ENCODE results near the gene TOR1B. TPM values are rescaled to one million over a fixed set of nuclear protein-coding genes. Genes with fewer than 3 reads are reported as not detected.

Gene TOR1B
- 41.1 TPM for total RNA-seq

DNA sequence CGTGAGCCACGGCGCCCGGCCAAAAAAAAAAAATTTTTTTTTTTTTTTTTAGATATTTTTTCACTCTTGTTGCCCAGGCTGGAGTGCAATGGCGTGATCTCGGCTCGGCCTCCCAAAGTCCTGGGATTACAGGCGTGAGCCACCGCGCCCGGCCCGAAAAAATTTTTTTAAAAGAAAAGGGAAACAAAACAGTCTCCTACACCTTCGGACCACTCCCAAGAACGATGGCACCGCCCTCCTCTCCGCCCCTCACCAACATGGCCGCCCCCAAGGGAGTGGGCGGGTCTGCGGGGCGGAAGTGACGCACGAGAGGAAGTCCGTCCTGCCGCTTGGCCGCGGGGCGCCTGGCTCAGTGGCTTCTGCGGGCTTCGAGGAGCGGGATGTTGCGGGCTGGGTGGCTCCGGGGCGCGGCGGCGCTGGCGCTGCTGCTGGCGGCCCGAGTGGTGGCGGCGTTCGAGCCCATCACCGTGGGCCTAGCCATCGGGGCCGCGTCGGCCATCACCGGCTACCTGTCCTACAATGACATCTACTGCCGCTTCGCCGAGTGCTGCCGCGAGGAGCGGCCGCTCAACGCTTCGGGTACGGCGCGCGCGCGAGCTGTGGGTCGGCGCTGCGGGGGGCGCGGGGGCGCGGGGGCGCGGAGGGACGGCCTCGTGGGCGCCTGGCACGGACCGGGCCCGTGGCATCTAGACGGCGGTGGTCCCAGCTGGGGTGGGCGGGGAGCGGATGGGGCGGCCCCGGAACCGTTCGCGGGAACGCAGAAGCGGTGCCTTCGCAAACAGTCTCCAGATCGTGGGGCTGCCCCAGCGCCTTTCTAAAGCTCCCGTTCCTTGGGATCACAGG lies at the start of gene TOR1B:
TOR1B (plus strand) TSS at position 352 of the 843 bp plus-strand sequence; CDS start at position 381, 29 bp downstream.

DNA sequence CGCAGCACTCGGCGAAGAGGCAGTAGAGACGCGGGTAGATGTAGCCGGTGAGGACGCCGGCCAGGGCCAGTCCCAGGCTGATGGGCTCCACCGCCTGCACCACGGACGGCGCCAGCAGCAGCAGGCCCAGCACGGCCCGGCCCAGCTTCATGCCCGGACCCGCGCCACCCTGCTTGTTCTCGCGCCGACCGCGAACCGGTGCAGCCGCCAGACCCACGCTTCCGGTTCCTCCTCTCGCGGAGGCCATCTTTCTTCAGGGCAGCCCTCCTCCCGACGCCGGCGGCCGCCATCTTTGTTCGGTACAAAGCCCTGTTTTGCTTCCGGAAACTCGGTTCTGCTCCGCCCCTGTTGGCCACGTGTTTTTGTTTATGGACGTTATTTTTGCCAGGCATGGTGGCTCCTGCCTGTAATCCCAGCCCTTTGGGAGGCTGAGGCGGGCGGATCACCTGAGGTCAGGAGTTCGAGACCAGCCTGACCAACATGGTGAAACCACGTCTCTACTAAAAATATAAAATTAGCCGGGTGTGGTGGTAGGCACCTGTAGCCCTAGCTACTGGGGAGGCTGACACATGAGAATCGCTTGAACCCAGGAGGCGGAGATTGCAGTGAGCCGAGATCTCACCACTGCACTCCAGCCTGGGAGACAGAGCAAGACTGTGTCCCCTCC lies 21.1 kb downstream of the TOR1B start, which contains the start of gene TOR1A:
TOR1A (minus strand) TSS at position 202 of the 667 bp plus-strand sequence; CDS start at position 151, 51 bp downstream.

GRCh38 chr9:129835128-129835859 lies 32.3 kb downstream of the TOR1B start, which contains the start of the genes C9orf78 and USP20:
Gene C9orf78, minus strand, starts transcription at chr9:129835275. Its CDS starts 54 bp downstream, at chr9:129835221.
Gene USP20, plus strand, starts transcription at chr9:129835458. Its CDS starts 17,098 bp downstream, at chr9:129852556.

Other genes starting within 250 kb of the TOR1B start
- 0.23 TPM for gene C9orf50, start 182.1 kb upstream of the TOR1B start, total RNA-seq
- gene NTMT1, start 177.0 kb upstream of the TOR1B start, total RNA-seq, result 17.8 TPM
- 18.2 TPM for gene ASB6, start 161.0 kb upstream of the TOR1B start, total RNA-seq
- gene PRRX2, start 137.5 kb upstream of the TOR1B start, total RNA-seq, result not detected
- 9.5 TPM for gene PTGES, start 50.1 kb upstream of the TOR1B start, total RNA-seq
- gene TOR1A, start 21.0 kb downstream of the TOR1B start, total RNA-seq, result 32.3 TPM
- 37.8 TPM for gene C9orf78, start 32.1 kb downstream of the TOR1B start, total RNA-seq
- gene USP20, start 32.3 kb downstream of the TOR1B start, total RNA-seq, result 14.1 TPM
- 47.3 TPM for gene FNBP1, start 240.0 kb downstream of the TOR1B start, total RNA-seq

Data from diencephalon (tissue), 1 donor.